Activated B cell treated with CpG ODN at 0.5 μM for 24 hours (primary cell): ENCODE data around the gene HEG1. TPM values are rescaled to one million over a fixed set of nuclear protein-coding genes. Genes with fewer than 3 reads are reported as not detected.

ENCODE experiments used
- ATAC-seq: fragments of 200-7000 bp; cut with Tn5 transposase; one replicate; pipeline ENCODE4 v1.10.0; 2021; ENCODE audit warnings: low read depth, mild to moderate bottlenecking, moderate library complexity
- CTCF ChIA-PET: fragments of 350-600 bp; sonication (Branson Sonifier 250); formaldehyde crosslinking; loops from one replicate; lab custom pipeline; 2021; ENCODE audit warnings: antibody characterized with exemption; lab: Charles Lee
- POLR2A ChIA-PET: fragments of 350-600 bp; sonication (Branson Sonifier 250); formaldehyde crosslinking; loops from one replicate; lab custom pipeline; 2021; ENCODE audit warnings: antibody characterized with exemption; lab: Charles Lee
- DNase-seq: peaks from one replicate; pipeline ENCODE4 v3.0.0; 2022
- H3K27ac Mint-ChIP-seq: one replicate; pipeline ENCODE4 v1.8.0; 2020; ENCODE audit warnings: mixed read lengths
- H3K27me3 Mint-ChIP-seq: one replicate; pipeline ENCODE4 v1.8.0; 2021; ENCODE audit warnings: mixed read lengths
- H3K36me3 Mint-ChIP-seq: one replicate; pipeline ENCODE4 v1.8.0; 2021; ENCODE audit warnings: low read depth, mixed read lengths
- H3K4me1 Mint-ChIP-seq: one replicate; pipeline ENCODE4 v1.8.0; 2021; ENCODE audit warnings: mixed read lengths
- H3K4me3 Mint-ChIP-seq: one replicate; pipeline ENCODE4 v1.8.0; 2020; ENCODE audit warnings: mild to moderate bottlenecking, mixed read lengths
- H3K9me3 Mint-ChIP-seq: one replicate; pipeline ENCODE4 v1.8.0; 2020; ENCODE audit warnings: mixed read lengths
- CTCF ChIP-seq: fragments of 200-600 bp; IDR thresholded peaks from one replicate; pipeline ENCODE4 v1.8.0; 2022; ENCODE audit warnings: antibody characterized with exemption, mild to moderate bottlenecking
- intact Hi-C: fragments of 100-400 bp; cut with micrococcal nuclease; formaldehyde crosslinking; loops from one replicate; pipeline ENCODE4 v1.15.1; 2024
- total RNA-seq: library from RNA; stranded (reverse); gene quantifications from 2 replicates; pipeline ENCODE4 v1.2.3, GENCODE V29; 2022

Gene HEG1
- total RNA-seq, 1 donor from 2014 or later: 7.2 TPM

DNA sequence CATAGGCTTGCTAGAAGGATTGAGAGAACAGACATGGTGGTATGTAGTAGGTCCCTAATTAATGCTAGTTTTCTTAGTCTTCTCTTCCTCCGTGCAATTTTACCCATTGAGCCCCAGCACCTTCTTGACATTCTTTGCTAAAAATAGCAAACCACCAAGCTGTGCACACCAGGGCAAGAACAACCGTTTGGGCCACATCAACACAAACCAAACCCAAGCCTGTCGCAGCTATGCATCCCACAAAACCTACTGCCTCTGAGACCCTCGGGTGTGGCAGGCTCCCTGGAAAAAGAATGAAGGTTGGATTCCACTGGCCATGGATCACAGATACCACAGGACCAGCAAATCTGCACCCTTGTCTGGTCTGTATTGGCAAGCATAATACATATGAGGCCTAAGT is 27.1 kb downstream of the HEG1 start:
- Mint-ChIP-seq H3K36me3 (peaks cover 36% of the 10 kb centered on the region), H3K4me3 (no peak overlapping the region), H3K27ac (no peak overlapping the region), H3K4me1 (peaks cover 12% of the 10 kb centered on the region), H3K9me3 (no peaks in the 10 kb centered on the region), H3K27me3 (no peaks in the 10 kb centered on the region)
- intact Hi-C loops: no loop called here
- TF ChIP-seq CTCF: no peak
- POLR2A ChIA-PET: no interaction called here
- ATAC-seq: no peak
- CTCF ChIA-PET: no interaction called here
- no peak for DNase-seq

DNA sequence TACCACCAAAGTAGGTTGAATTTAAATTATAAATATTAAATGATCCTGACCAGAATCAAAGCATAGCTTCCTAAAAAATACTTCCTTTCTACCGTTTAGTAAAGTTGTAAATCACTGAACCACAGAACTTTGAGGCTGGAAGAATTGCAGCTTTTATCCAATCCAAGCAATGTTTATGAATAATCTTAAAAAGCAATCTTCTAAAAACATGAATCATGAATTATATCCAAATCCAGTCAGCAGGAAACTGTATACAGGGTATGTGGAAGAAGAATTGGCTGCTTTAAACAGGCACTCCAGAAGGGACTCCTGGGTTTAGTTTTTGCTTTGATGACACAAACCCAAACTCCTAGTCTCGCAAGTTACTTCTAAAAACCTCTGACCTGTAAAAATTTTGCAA is 30.2 kb downstream of the HEG1 start:
- Mint-ChIP-seq H3K27me3 (no peaks in the 10 kb centered on the region), H3K4me3 (no peak overlapping the region), H3K9me3 (no peaks in the 10 kb centered on the region), H3K36me3 (peaks cover 41% of the 10 kb centered on the region), H3K4me1 (peaks cover 13% of the 10 kb centered on the region), H3K27ac (no peak overlapping the region)
- TF ChIP-seq CTCF: no peak
- no peak for ATAC-seq
- ChIA-PET CTCF (no interaction called here), POLR2A (no interaction called here)
- no peak for DNase-seq
- intact Hi-C loops: no loop called here

DNA sequence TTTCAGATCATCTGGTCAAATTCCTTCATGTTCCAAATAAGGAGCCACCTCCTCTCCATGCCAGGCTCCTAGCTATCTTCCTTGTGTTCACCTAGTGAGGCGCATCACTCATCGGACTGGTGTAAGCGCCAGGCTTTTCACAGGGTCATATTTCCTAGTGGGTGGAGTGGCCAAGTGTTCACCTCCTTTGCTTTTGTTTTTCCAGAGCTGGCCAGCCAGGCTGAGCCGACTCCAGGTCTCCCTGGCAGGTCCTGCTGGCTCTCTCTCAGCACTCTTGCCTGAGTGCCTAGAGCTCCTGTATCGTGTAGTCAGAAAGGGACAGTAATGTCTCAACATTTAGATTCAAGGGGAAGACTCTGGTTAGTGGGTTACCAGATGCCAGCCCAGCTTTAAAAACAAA is 31.0 kb downstream of the HEG1 start:
- H3K36me3 Mint-ChIP-seq: peaks cover 46% of the 10 kb centered on the region
- no peak overlapping the region for H3K27ac Mint-ChIP-seq
- intact Hi-C loops: no loop called here
- peaks cover 10% of the 10 kb centered on the region for H3K4me1 Mint-ChIP-seq
- ChIA-PET POLR2A (no interaction called here), CTCF (no interaction called here)
- no peak for TF ChIP-seq CTCF
- no peak overlapping the region for H3K4me3 Mint-ChIP-seq
- DNase-seq (no peak), ATAC-seq (no peak)
- H3K9me3 Mint-ChIP-seq: no peaks in the 10 kb centered on the region
- no peaks in the 10 kb centered on the region for H3K27me3 Mint-ChIP-seq

- Mint-ChIP-seq H3K4me1 (peaks cover 10% of the 10 kb centered on the region), H3K36me3 (peaks cover 50% of the 10 kb centered on the region), H3K4me3 (no peak overlapping the region), H3K9me3 (no peaks in the 10 kb centered on the region), H3K27me3 (no peaks in the 10 kb centered on the region), H3K27ac (no peak overlapping the region)
- intact Hi-C loops: no loop called here
- ATAC-seq: no peak
- POLR2A ChIA-PET: no interaction called here
- TF ChIP-seq CTCF: no peak
- no peak for DNase-seq
- CTCF ChIA-PET: no interaction called here
These were observed 31.8 kb downstream of the HEG1 start for GRCh38 chr3:125023833-125024555.

GRCh38 chr3:125022206-125022605 is 33.6 kb downstream of the HEG1 start:
- Mint-ChIP-seq H3K27me3 (no peaks in the 10 kb centered on the region), H3K4me3 (no peak overlapping the region), H3K9me3 (no peaks in the 10 kb centered on the region), H3K27ac (no peak overlapping the region), H3K36me3 (peaks cover 45% of the 10 kb centered on the region), H3K4me1 (peaks cover 10% of the 10 kb centered on the region)
- ATAC-seq (no peak), DNase-seq (no peak)
- CTCF ChIA-PET: interaction anchor here (1.0 kb wide), 1 partner anchor 261 kb away, joined by 3 read pairs; no protein-coding TSS in a partner anchor
- POLR2A ChIA-PET: interaction anchor here (0.6 kb wide), 1 partner anchor 403 kb away, joined by 4 read pairs; no protein-coding TSS in a partner anchor
- TF ChIP-seq CTCF: no peak
- intact Hi-C loops: no loop called here
